HepG2 (cell line): ENCODE measurements around the gene MAP2K5. TPM values are rescaled to one million over a fixed set of nuclear protein-coding genes. Genes with fewer than 3 reads are reported as not detected.

Experiments
- FOXA1 ChIP-seq, 2 experiments: fragments of 450-650 bp in 1 of 2; sonication (generic) in 1 of 2; formaldehyde crosslinking in 1 of 2; IDR thresholded peaks; 2 replicates each; pipeline versions ENCODE4 v1.4.0 to v1.6.1; 2016 to 2020; ENCODE audit warnings: missing genetic modification reagents in 1 of 2
- KLF11 ChIP-seq: IDR thresholded peaks from 2 replicates; pipeline ENCODE4 v1.6.1; 2016; ENCODE audit warnings: missing compliant biosample characterization
- MLLT10 ChIP-seq: sonication (generic); formaldehyde crosslinking; IDR thresholded peaks from 2 replicates; pipeline ENCODE4 v1.4.0; 2020; ENCODE audit warnings: missing genetic modification reagents
- NFIC ChIP-seq: IDR thresholded peaks from 2 replicates; pipeline ENCODE4 v1.6.1; 2012; ENCODE audit warnings: mild to moderate bottlenecking, low read length, inconsistent platforms
- NR0B2 ChIP-seq: sonication (generic); formaldehyde crosslinking; IDR thresholded peaks from 2 replicates; pipeline ENCODE4 v1.4.0; 2020; ENCODE audit warnings: mild to moderate bottlenecking, missing genetic modification reagents
- NR2F1 ChIP-seq, 2 experiments: fragments of 450-650 bp in 1 of 2; formaldehyde crosslinking in 1 of 2; IDR thresholded peaks; 2 replicates each; pipeline versions ENCODE4 v1.5.0 to v1.6.1; 2016 to 2020; ENCODE audit warnings: mild to moderate bottlenecking in 1 of 2, missing compliant biosample characterization in 1 of 2, missing genetic modification reagents in 1 of 2, moderate library complexity in 1 of 2
- PRDM15 ChIP-seq: sonication (generic); formaldehyde crosslinking; IDR thresholded peaks from 2 replicates; pipeline ENCODE4 v1.4.0; 2020; ENCODE audit warnings: missing genetic modification reagents
- RARA ChIP-seq: IDR thresholded peaks from 2 replicates; pipeline ENCODE4 v1.6.1; 2016; ENCODE audit warnings: missing genetic modification reagents, missing compliant biosample characterization
- REL ChIP-seq: sonication (generic); formaldehyde crosslinking; conservative IDR thresholded peaks from 2 replicates; pipeline ENCODE4 v1.8.0; 2022; ENCODE audit warnings: mild to moderate bottlenecking, missing genetic modification reagents, moderate library complexity
- SOX5 ChIP-seq: IDR thresholded peaks from 2 replicates; pipeline ENCODE4 v1.6.1; 2016; ENCODE audit warnings: borderline replicate concordance
- STAG1 ChIP-seq: sonication (generic); formaldehyde crosslinking; IDR thresholded peaks from 2 replicates; pipeline ENCODE4 v1.4.0; 2020; ENCODE audit warnings: missing genetic modification reagents
- TARDBP ChIP-seq: sonication (generic); formaldehyde crosslinking; IDR thresholded peaks from 2 replicates; pipeline ENCODE4 v1.8.0; 2022; ENCODE audit warnings: mild to moderate bottlenecking, missing genetic modification reagents
- ZNF331 ChIP-seq: sonication (generic); formaldehyde crosslinking; IDR thresholded peaks from 2 replicates; pipeline ENCODE4 v1.4.0; 2020; ENCODE audit warnings: missing genetic modification reagents
- ZNF501 ChIP-seq: sonication (generic); formaldehyde crosslinking; IDR thresholded peaks from 2 replicates; pipeline ENCODE4 v1.5.1; 2020; ENCODE audit warnings: mild to moderate bottlenecking, moderate library complexity, missing genetic modification reagents
- ZNF543 ChIP-seq: sonication (generic); formaldehyde crosslinking; IDR thresholded peaks from 2 replicates; pipeline ENCODE4 v1.4.0; 2020; ENCODE audit warnings: mild to moderate bottlenecking, missing genetic modification reagents
- ZNF547 ChIP-seq: sonication (generic); formaldehyde crosslinking; IDR thresholded peaks from 2 replicates; pipeline ENCODE4 v1.5.1; 2020; ENCODE audit warnings: mild to moderate bottlenecking, missing genetic modification reagents
- ZNF567 ChIP-seq: sonication (generic); formaldehyde crosslinking; IDR thresholded peaks from 2 replicates; pipeline ENCODE4 v1.8.1; 2023; ENCODE audit warnings: mild to moderate bottlenecking, missing genetic modification reagents, borderline replicate concordance
- ZNF709 ChIP-seq: sonication (generic); formaldehyde crosslinking; IDR thresholded peaks from 2 replicates; pipeline ENCODE4 v1.5.0; 2020; ENCODE audit warnings: mild to moderate bottlenecking, missing genetic modification reagents
- ZNF883 ChIP-seq: sonication (generic); formaldehyde crosslinking; IDR thresholded peaks from 2 replicates; pipeline ENCODE4 v1.5.1; 2020; ENCODE audit warnings: mild to moderate bottlenecking, missing genetic modification reagents; ENCODE audit errors: not compliant biosample characterization
- polyA plus RNA-seq, 8 experiments: library from polyadenylated mRNA; depleted of rRNA in 3 of 8; stranded (reverse) in 7 of 8; unstranded in 1 of 8; fragments of >200 nt; fragmentation: Illumina TruSeq in 4 of 8; extraction: Trizol in 4 of 8; gene quantifications; 2 replicates each; pipeline versions ENCODE4 v1.2.1 to v1.2.3, GENCODE V29; 2011 to 2016; ENCODE audit warnings: low read depth in 4 of 8, missing spikeins in 1 of 8, mixed read lengths in 1 of 8; ENCODE audit not compliant: insufficient read depth in 1 of 8
- total RNA-seq, 5 experiments: library from RNA; depleted of rRNA; stranded (reverse); fragments of >200 nt; fragmentation: Illumina TruSeq; extraction: Trizol; gene quantifications; 2 replicates each; pipeline ENCODE4 v1.2.3, GENCODE V29; 2016; ENCODE audit warnings: low read depth in 1 of 5
- TF ChIP-seq, protein P1 (sequence below): sonication (generic); formaldehyde crosslinking; IDR thresholded peaks from 2 replicates; pipeline ENCODE4 v1.8.0; 2022; ENCODE audit warnings: low read depth, missing genetic modification reagents
- TF ChIP-seq, protein P2 (sequence below): sonication (generic); formaldehyde crosslinking; IDR thresholded peaks from 2 replicates; pipeline ENCODE4 v1.4.0; 2020; ENCODE audit warnings: missing genetic modification reagents, borderline replicate concordance

Gene MAP2K5
- total and polyA plus RNA-seq, 2 of the 13 experiments (the other 11 are each of a cell fraction or from before 2014, with no cell fraction given) = 4.0 to 4.3 TPM

DNA sequence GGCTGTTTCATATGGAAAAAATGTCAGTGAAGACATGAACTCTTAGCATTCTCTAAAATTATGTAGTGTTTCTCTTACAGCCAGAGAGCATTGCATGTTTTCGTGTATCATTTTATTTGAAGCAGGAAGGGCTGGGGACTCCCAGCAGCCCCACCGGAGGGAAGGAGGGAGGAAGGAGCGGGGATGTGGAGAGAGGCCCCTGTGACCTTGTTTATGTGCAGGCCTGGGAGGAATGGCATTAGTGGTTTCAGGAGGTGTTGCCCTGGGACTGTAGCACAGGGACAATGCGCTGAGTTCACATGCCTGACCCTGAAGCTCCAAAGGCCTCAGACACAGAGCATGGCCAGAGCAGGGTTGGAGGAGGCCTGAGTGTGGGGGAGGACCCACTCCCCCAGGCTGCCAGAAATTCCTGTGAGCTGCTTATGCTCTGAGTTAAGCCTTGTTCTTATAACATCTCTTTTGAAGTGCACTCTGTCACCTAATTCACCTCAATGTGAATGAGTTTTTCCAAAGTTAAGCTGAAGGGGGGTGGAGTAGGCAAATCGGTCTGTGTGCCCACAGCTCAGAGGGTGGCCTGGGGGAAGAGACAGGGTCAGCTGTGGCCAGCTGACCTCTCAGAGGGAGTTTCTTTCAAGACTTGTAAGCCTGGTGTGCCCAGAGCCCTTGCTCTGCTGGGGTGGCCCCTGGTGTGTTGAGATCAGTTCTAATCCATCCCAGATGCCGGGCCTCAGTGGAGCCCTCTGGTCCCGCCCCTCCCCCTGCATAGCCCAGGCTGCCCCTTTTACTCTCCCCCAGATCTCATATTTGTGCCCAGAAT, 301.3 kb downstream of the MAP2K5 start (continued):
- TF ChIP-seq NR0B2 (CRISPR knock-in tag) (no peak), PRDM15 (no peak), ZNF883 (CRISPR knock-in tag) (no peak), MLLT10 (CRISPR knock-in tag) (no peak), SOX5 (CRISPR knock-in tag) (peak; percentile 94), RARA (CRISPR knock-in tag) (peak; percentile 83), FOXA1 (IDR thresholded peaks at IDR 0.05) (no peak), FOXA1 (CRISPR knock-in tag; IDR thresholded peaks at IDR 0.05) (peak; percentile 63), ZNF547 (CRISPR knock-in tag) (peak; percentile 51; the same call in 1 of the 2 replicates), TARDBP (CRISPR knock-in tag) (peak; percentile 73; the same call in 1 of the 2 replicates), NR2F1 (CRISPR knock-in tag; IDR thresholded peaks at IDR 0.05) (peak; percentile 65 to 77; a peak in 2 of 4 replicates), ZNF709 (0 out of 2 replicates have a peak, but pooled peaks have one; percentile 9), ZNF567 (0 out of 2 replicates have a peak, but pooled peaks have one; percentile 42), ZNF501 (CRISPR knock-in tag) (0 out of 2 replicates have a peak, but pooled peaks have one; percentile 29), NFIC (no peak), REL (no peak), STAG1 (CRISPR knock-in tag) (no peak; the same call in 1 of the 2 replicates), ZNF331 (CRISPR knock-in tag) (peak; percentile 62; the same call in 1 of the 2 replicates), ZNF543 (CRISPR knock-in tag) (peak; percentile 84), KLF11 (CRISPR knock-in tag) (no peak; the same call in 1 of the 2 replicates)
- TF ChIP-seq, protein P1, sequence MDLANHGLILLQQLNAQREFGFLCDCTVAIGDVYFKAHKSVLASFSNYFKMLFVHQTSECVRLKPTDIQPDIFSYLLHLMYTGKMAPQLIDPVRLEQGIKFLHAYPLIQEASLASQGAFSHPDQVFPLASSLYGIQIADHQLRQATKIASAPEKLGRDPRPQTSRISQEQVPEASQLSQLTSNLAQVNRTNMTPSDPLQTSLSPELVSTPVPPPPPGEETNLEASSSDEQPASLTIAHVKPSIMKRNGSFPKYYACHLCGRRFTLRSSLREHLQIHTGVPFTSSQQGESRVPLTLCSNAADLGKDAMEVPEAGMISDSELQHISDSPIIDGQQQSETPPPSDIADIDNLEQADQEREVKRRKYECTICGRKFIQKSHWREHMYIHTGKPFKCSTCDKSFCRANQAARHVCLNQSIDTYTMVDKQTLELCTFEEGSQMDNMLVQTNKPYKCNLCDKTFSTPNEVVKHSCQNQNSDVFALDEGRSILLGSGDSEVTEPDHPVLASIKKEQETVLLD = no peak
- TF ChIP-seq, protein P2, sequence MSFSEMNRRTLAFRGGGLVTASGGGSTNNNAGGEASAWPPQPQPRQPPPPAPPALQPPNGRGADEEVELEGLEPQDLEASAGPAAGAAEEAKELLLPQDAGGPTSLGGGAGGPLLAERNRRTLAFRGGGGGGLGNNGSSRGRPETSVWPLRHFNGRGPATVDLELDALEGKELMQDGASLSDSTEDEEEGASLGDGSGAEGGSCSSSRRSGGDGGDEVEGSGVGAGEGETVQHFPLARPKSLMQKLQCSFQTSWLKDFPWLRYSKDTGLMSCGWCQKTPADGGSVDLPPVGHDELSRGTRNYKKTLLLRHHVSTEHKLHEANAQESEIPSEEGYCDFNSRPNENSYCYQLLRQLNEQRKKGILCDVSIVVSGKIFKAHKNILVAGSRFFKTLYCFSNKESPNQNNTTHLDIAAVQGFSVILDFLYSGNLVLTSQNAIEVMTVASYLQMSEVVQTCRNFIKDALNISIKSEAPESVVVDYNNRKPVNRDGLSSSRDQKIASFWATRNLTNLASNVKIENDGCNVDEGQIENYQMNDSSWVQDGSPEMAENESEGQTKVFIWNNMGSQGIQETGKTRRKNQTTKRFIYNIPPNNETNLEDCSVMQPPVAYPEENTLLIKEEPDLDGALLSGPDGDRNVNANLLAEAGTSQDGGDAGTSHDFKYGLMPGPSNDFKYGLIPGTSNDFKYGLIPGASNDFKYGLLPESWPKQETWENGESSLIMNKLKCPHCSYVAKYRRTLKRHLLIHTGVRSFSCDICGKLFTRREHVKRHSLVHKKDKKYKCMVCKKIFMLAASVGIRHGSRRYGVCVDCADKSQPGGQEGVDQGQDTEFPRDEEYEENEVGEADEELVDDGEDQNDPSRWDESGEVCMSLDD (CRISPR knock-in tag) = no peak
